ENCODE measurements around the gene NEU3. TPM values are rescaled to one million over a fixed set of nuclear protein-coding genes. Genes with fewer than 3 reads are reported as not detected.

Gene NEU3
- total RNA-seq, 1 donor = 11.2 TPM

GRCh38 chr11:75025561-75025960 is 36.8 kb downstream of the NEU3 start:
- no peak for DNase-seq (ENCODE audit: low read depth)
- TF ChIP-seq, protein P1, sequence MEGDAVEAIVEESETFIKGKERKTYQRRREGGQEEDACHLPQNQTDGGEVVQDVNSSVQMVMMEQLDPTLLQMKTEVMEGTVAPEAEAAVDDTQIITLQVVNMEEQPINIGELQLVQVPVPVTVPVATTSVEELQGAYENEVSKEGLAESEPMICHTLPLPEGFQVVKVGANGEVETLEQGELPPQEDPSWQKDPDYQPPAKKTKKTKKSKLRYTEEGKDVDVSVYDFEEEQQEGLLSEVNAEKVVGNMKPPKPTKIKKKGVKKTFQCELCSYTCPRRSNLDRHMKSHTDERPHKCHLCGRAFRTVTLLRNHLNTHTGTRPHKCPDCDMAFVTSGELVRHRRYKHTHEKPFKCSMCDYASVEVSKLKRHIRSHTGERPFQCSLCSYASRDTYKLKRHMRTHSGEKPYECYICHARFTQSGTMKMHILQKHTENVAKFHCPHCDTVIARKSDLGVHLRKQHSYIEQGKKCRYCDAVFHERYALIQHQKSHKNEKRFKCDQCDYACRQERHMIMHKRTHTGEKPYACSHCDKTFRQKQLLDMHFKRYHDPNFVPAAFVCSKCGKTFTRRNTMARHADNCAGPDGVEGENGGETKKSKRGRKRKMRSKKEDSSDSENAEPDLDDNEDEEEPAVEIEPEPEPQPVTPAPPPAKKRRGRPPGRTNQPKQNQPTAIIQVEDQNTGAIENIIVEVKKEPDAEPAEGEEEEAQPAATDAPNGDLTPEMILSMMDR (IDR thresholded peaks at IDR 0.05; ENCODE audit: insufficient read depth, low read depth, low read length) = no peak
- no peak overlapping the region for H3K4me3 ChIP-seq (ENCODE audit: low read depth, low read length)

DNA sequence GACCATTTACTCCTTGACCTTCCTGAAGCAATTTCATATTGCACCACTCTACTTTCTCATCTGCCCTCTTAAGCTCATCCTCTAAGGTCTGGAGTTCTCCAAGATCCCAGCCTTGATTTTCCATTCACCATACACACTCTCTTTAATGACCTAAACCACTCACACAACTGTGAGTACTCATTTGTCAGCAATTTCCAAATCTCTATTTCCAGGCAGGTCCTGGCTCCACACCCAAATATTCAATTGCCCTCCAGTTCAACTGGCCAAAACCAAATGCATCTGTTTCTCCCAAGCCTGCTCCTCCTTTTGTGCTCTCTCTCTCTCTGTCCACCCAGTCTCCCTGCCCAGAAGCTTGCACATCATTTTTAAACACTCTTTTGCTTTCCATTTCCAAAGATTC is 39.6 kb downstream of the NEU3 start:
- TF ChIP-seq, protein P1 (IDR thresholded peaks at IDR 0.05; ENCODE audit: insufficient read depth, low read depth, low read length) = no peak
- H3K4me3 ChIP-seq (ENCODE audit: low read depth, low read length) = no peak overlapping the region
- DNase-seq (ENCODE audit: low read depth) = peak; percentile 19

- no peak for DNase-seq (ENCODE audit: low read depth)
- no peak overlapping the region for H3K4me3 ChIP-seq (ENCODE audit: low read depth, low read length)
- TF ChIP-seq, protein P1 (IDR thresholded peaks at IDR 0.05; ENCODE audit: insufficient read depth, low read depth, low read length) = no peak
These were observed 40.0 kb downstream of the NEU3 start for GRCh38 chr11:75028724-75029123.

DNA sequence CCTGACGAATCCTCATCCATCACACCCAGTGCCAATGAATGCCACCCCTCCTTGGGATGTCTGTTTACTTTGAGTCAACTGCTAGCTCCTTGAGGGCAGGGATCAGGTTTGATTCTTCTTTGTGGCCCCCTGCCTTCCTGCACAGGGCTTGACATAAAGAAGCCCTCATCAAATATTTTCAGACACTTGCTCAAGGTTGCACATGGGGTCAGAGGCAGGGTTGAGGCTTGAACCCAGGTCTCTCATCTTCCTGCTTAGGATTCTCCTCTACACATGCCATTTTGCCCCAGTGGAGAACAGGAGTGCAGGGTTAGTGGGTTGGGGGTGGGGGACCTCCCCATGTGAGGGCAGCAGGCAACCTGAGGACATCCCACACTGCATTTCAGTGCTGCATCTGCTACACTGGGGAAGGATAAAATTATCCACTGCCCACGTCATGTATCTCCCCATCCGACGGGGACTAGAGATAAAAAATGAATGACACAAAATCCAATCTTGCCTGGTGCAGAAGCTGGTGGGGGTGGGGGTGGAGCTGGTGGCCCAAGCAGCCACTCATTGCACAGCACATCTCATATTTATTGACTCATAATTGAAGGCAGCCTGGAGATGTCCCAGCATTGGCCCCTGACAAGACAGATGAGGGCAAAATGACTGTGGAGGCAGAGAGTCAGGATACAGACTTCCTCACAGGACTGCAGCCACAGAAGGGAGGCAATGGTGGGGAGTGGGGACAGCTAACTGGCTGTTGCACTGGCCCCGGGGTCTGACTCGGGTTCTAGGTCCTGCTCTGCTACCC is 41.3 kb downstream of the NEU3 start:
- no peak overlapping the region for H3K4me3 ChIP-seq (ENCODE audit: low read depth, low read length)
- DNase-seq (ENCODE audit: low read depth) = no peak
- TF ChIP-seq, protein P1 (IDR thresholded peaks at IDR 0.05; ENCODE audit: insufficient read depth, low read depth, low read length) = no peak

DNA sequence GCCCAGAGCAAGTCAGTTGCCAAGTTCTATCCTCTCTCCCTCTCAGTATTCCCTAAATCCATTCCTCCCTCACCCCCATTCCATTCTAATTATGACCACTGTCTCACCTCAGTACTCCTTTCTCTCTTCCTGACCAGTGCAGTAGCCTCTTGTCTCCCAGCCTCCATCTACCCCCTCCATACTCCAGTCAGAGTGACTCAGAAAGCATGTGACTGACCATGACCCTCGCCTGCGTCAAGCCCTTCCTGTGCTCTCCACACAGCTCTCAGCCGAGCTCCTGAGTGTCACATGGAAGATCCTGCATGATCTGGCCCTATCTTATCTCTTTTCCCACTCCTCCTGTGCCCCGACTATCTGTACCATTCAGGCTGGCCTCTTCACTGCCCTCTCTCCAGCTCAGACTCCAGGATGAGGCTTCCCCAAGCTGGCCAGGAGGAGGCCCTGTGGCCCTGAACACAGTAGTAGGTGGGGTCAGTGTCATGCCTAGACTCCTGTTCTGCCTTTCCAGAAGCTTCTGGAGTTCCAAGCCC is 42.6 kb downstream of the NEU3 start:
- H3K4me3 ChIP-seq (ENCODE audit: low read depth, low read length) = no peak overlapping the region
- peak; percentile 93 for DNase-seq (ENCODE audit: low read depth)
- TF ChIP-seq, protein P1 (IDR thresholded peaks at IDR 0.05; ENCODE audit: insufficient read depth, low read depth, low read length) = no peak

- TF ChIP-seq, protein P1 (IDR thresholded peaks at IDR 0.05; ENCODE audit: insufficient read depth, low read depth, low read length) = peak; percentile 89
- DNase-seq (ENCODE audit: low read depth) = peak; percentile 74
- no peak overlapping the region for H3K4me3 ChIP-seq (ENCODE audit: low read depth, low read length)
These were observed 43.2 kb downstream of the NEU3 start for GRCh38 chr11:75031771-75032549.
